Measurements from ENCODE around the gene ARID1A. TPM values are rescaled to one million over a fixed set of nuclear protein-coding genes. Genes with fewer than 3 reads are reported as not detected.

ARID1A gene
- total and polyA plus RNA-seq, 2 of the 8 experiments (the other 6 are each of a cell fraction or from before 2014, with no cell fraction given) = 52.1 to 103 TPM

GRCh38 chr1:26771643-26772321 lies 76.0 kb downstream of the ARID1A start:
- Histone ChIP-seq H3K56ac (replicated peaks; ENCODE audit: insufficient read length, low read depth, low read length) (no peak overlapping the region), H3K79me1 (ENCODE audit: low read depth, low read length) (peaks cover 3% of the 10 kb centered on the region), H2BK120ac (replicated peaks; ENCODE audit: low read depth, low read length) (no peak overlapping the region), H4K5ac (ENCODE audit: insufficient read length, low read depth, low read length) (no peak overlapping the region), H3K14ac (ENCODE audit: insufficient read length) (no peak overlapping the region), H2AFZ (ENCODE audit: low read length) (no peak overlapping the region), H2BK20ac (ENCODE audit: low read length) (no peak overlapping the region), H2BK12ac (ENCODE audit: low read depth, low read length) (no peak overlapping the region), H3K4me2 (ENCODE audit: insufficient read depth in 1 of 2, low read depth in 2 of 2, low read length in 2 of 2) (no peak overlapping the region), H2BK5ac (ENCODE audit: low read depth, low read length) (no peak overlapping the region), H4K20me1 (replicated peaks in 1 of 2; ENCODE audit: control insufficient read depth in 1 of 2, insufficient read depth in 2 of 2, low read length in 2 of 2) (peaks cover 0 to 15% of the 10 kb centered on the region in 2 experiments), H3K9ac (replicated peaks in 1 of 4; ENCODE audit: extremely low read depth in 1 of 4, low read depth in 3 of 4, low read length in 3 of 4) (no peak overlapping the region), H3K27ac (ENCODE audit: low read depth, low read length) (no peak overlapping the region), H4K8ac (ENCODE audit: extremely low read depth, insufficient read depth, low read length) (no peak overlapping the region), H3K4me1 (replicated peaks in 1 of 4; ENCODE audit: control insufficient read depth in 3 of 4, insufficient read depth in 4 of 4, low read length in 3 of 4) (no peaks in the 10 kb centered on the region), H3K4ac (replicated peaks; ENCODE audit: insufficient read length, low read depth, low read length) (no peak overlapping the region), H3K4me3 (ENCODE audit: extremely low read depth in 1 of 4, insufficient read depth in 2 of 4, low read depth in 3 of 4, low read length in 4 of 4) (no peak overlapping the region), H3K27me3 (replicated peaks in 1 of 4; ENCODE audit: control insufficient read depth in 3 of 4, extremely low read depth in 1 of 4, insufficient read depth in 3 of 4, low read length in 3 of 4) (no peaks in the 10 kb centered on the region), H2AK5ac (ENCODE audit: low read depth, low read length) (no peak overlapping the region), H3K9me3 (ENCODE audit: insufficient read depth in 2 of 2, low read depth in 1 of 2, low read length in 1 of 2) (no peaks in the 10 kb centered on the region), H4K91ac (replicated peaks; ENCODE audit: insufficient read length, low read length) (no peak overlapping the region), H3K18ac (ENCODE audit: extremely low read depth, low read length) (no peak overlapping the region), H3K79me2 (ENCODE audit: control insufficient read depth in 1 of 2, insufficient read depth in 2 of 2, low read length in 2 of 2) (no peaks in the 10 kb centered on the region), H3K23me2 (ENCODE audit: low read depth, low read length) (no peaks in the 10 kb centered on the region), H3K23ac (ENCODE audit: insufficient read length) (no peak overlapping the region), H3K36me3 (ENCODE audit: control insufficient read depth in 2 of 4, insufficient read depth in 4 of 4, low read length in 3 of 4) (peaks cover 78 to 99% (median 95%) of the 10 kb centered on the region in 4 experiments), H2BK15ac (ENCODE audit: low read length) (no peak overlapping the region)
- no peak for FAIRE-seq
- no peak for DNase-seq (ENCODE audit: low read depth in 1 of 2, low spot score in 2 of 2)
- CTCF ChIA-PET (ENCODE audit: partially characterized antibody) = interaction anchor here (1.0 to 2.0 kb wide), 5 partner anchors 11 to 170 kb away, joined by 4 to 9 read pairs (median 5); no protein-coding TSS in a partner anchor
- 97% methylated on average over 2 of the region's 2 CpGs; no CpG with 5 or more reads in 1 of the 2 experiments for WGBS, 2 experiments (ENCODE audit: extremely low coverage in 1 of 2, insufficient coverage in 1 of 2, insufficient read length in 1 of 2, insufficient replicate concordance in 2 of 2, low coverage in 1 of 2, low lambda C conversion rate in 2 of 2, missing lambda C conversion rate in 1 of 2)
- TF ChIP-seq POLR2AphosphoS5 (IDR thresholded peaks at IDR 0.05; ENCODE audit: low read depth, low read length) (peak; percentile 27; the same call in 1 of the 2 replicates), KDM4A (IDR thresholded peaks at IDR 0.05; ENCODE audit: low read depth, low read length, severe bottlenecking) (no peak)
- POLR2A ChIA-PET (ENCODE audit: partially characterized antibody) = interaction anchor here (0.7 to 2.7 kb wide), 5 partner anchors 7 to 81 kb away, joined by 3 to 9 read pairs (median 3); no protein-coding TSS in a partner anchor

Measured in H1 (cell line).